Thymus (tissue), 11 donors: ENCODE measurements around the gene PRICKLE1. TPM values are rescaled to one million over a fixed set of nuclear protein-coding genes. Genes with fewer than 3 reads are reported as not detected.

Experiments
- DNase-seq, 9 donors: peaks; one replicate each; pipeline ENCODE4 v3.0.0-alpha.2; 2013; ENCODE audit warnings: low spot score in 9 of 9, low read depth in 6 of 9, missing footprints in 1 of 9
- H3K27ac ChIP-seq, 2 donors: one replicate each; pipeline ENCODE4 v1.5.1; 2013; ENCODE audit warnings: control low read depth in 1 of 2, low read depth in 1 of 2, low read length in 1 of 2, mild to moderate bottlenecking in 1 of 2, moderate library complexity in 1 of 2
- H3K27me3 ChIP-seq, 2 donors: one replicate each; pipeline ENCODE4 v1.5.1; 2013; ENCODE audit warnings: low read length in 1 of 2; ENCODE audit not compliant: control insufficient read depth in 2 of 2, insufficient read depth in 1 of 2
- H3K36me3 ChIP-seq, 2 donors: one replicate each; pipeline ENCODE4 v1.5.1; 2013; ENCODE audit warnings: low read length in 1 of 2, mild to moderate bottlenecking in 1 of 2, moderate library complexity in 1 of 2; ENCODE audit not compliant: control insufficient read depth in 2 of 2, insufficient read depth in 2 of 2
- H3K4me1 ChIP-seq, 2 donors: one replicate each; pipeline ENCODE4 v1.5.1; 2013; ENCODE audit warnings: low read length in 2 of 2; ENCODE audit not compliant: control insufficient read depth in 2 of 2, insufficient read depth in 2 of 2
- H3K4me3 ChIP-seq, 2 donors: one replicate each; pipeline ENCODE4 v1.5.1; 2013; ENCODE audit warnings: low read length in 2 of 2, control low read depth in 1 of 2, mild to moderate bottlenecking in 1 of 2
- H3K9me3 ChIP-seq, 2 donors: one replicate each; pipeline ENCODE4 v1.5.1; 2013; ENCODE audit warnings: low read length in 1 of 2, mild to moderate bottlenecking in 1 of 2; ENCODE audit not compliant: control insufficient read depth in 2 of 2, insufficient read depth in 1 of 2
- WGBS: extraction: QIAGEN DNeasy Blood & Tissue Kit; methylation state at CpG from one replicate; pipeline ENCODE4 v1.1.7; 2013; 5-methylcytosine and 5-hydroxymethylcytosine counted together
- polyA plus RNA-seq: library from polyadenylated mRNA; stranded (reverse); fragments of 200-250 nt; gene quantifications from one replicate; pipeline ENCODE4 v1.2.3, GENCODE V29; 2013
- total RNA-seq: library from RNA; stranded (reverse); fragments of 120-200 nt; gene quantifications from one replicate; pipeline ENCODE4 v1.2.4, GENCODE V29; 2013
- donor health status: healthy.

The PRICKLE1 gene
- total and polyA plus RNA-seq, 2 donors, result 1.3 to 1.4 TPM

- no peaks in the 10 kb centered on the region for H3K36me3 ChIP-seq
- DNase-seq, result no peak
- no peak overlapping the region for H3K4me3 ChIP-seq
- H3K27me3 ChIP-seq, result no peaks in the 10 kb centered on the region
- no peaks in the 10 kb centered on the region for H3K9me3 ChIP-seq
- 72% methylated on average over 6 of the region's 6 CpGs for WGBS
- no peak overlapping the region for H3K27ac ChIP-seq
- no peaks in the 10 kb centered on the region for H3K4me1 ChIP-seq
These were observed 13.9 kb upstream of the PRICKLE1 start for GRCh38 chr12:42603246-42603990.

DNA sequence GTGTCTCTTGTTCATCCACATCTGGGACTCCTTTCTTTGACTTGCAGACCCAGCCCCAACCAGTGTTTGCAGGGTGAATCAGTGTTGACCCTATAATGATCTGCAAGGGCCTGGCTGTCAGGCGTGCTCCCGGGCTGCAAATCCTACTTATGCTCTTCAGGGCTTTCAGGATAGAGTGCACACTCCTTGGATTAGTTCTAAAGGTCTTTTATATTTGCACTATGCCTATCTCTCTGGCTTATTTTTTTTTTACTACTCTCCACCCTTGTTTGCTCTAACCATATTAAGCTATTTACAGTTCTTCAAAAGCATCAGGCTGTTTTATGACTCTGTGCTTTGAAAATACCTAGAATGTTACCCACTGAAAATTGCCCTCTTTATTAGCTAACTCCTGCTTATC is 4.3 kb upstream of the PRICKLE1 start:
- WGBS, result 94% methylated on average over 2 of the region's 2 CpGs
- Histone ChIP-seq H3K36me3 (no peaks in the 10 kb centered on the region), H3K27me3 (peaks cover 19 to 36% of the 10 kb centered on the region in 2 donors), H3K4me1 (peaks cover 2 to 13% of the 10 kb centered on the region in 2 donors), H3K4me3 (no peak overlapping the region), H3K27ac (no peak overlapping the region), H3K9me3 (peaks cover 0 to 4% of the 10 kb centered on the region in 2 donors)
- DNase-seq, result no peak

DNA sequence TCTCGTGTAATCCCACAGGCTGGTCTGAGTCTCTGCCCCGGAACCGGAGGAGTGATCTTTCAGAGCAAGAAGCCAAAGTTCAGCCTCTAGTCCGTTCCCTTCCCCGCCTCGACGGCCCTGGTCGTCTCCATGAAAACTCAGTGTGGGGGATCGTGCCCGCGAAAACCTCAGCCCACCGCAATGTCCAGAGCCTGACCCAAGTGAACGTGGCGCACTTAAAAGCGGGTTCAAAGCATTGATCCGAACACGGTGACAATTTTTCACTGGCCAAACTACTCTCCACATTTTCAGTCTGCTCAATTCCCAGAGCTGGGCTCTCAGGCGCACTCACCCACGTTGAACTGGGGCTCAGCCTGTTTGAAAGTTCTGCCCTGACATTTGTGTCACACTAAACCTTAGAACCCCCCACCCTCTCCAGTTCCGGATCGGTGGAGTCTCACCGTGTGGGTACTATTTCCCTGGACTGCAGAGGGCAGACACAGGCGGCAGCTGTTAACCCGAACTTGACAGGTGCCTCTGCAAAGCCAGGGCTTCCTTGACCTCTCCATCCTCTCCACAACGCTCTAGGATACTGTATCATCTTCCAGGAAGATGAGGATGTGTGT is 886 bp upstream of the PRICKLE1 start:
- H3K4me3 ChIP-seq, result peak overlapping the region; percentile 22 to 49
- H3K27me3 ChIP-seq, result peaks cover 21 to 67% of the 10 kb centered on the region in 2 donors
- peaks cover 2 to 15% of the 10 kb centered on the region in 2 donors for H3K4me1 ChIP-seq
- no peak overlapping the region for H3K27ac ChIP-seq
- 2% methylated on average over 25 of the region's 25 CpGs for WGBS
- DNase-seq, result peak in 2 of 9 donors; percentile 4 to 34
- H3K36me3 ChIP-seq, result no peaks in the 10 kb centered on the region
- H3K9me3 ChIP-seq, result peaks cover 0 to 5% of the 10 kb centered on the region in 2 donors

GRCh38 chr12:42588524-42589464 is 752 bp downstream of the PRICKLE1 start:
- H3K27ac ChIP-seq, result no peak overlapping the region
- peaks cover 2 to 15% of the 10 kb centered on the region in 2 donors for H3K4me1 ChIP-seq
- H3K4me3 ChIP-seq, result peak overlapping the region; percentile 36 to 49
- H3K27me3 ChIP-seq, result peaks cover 21 to 72% of the 10 kb centered on the region in 2 donors
- peaks cover 0 to 5% of the 10 kb centered on the region in 2 donors for H3K9me3 ChIP-seq
- DNase-seq, result peak in 2 of 9 donors; percentile 0 to 18
- no peaks in the 10 kb centered on the region for H3K36me3 ChIP-seq
- 11% methylated on average over 52 of the region's 52 CpGs for WGBS

DNA sequence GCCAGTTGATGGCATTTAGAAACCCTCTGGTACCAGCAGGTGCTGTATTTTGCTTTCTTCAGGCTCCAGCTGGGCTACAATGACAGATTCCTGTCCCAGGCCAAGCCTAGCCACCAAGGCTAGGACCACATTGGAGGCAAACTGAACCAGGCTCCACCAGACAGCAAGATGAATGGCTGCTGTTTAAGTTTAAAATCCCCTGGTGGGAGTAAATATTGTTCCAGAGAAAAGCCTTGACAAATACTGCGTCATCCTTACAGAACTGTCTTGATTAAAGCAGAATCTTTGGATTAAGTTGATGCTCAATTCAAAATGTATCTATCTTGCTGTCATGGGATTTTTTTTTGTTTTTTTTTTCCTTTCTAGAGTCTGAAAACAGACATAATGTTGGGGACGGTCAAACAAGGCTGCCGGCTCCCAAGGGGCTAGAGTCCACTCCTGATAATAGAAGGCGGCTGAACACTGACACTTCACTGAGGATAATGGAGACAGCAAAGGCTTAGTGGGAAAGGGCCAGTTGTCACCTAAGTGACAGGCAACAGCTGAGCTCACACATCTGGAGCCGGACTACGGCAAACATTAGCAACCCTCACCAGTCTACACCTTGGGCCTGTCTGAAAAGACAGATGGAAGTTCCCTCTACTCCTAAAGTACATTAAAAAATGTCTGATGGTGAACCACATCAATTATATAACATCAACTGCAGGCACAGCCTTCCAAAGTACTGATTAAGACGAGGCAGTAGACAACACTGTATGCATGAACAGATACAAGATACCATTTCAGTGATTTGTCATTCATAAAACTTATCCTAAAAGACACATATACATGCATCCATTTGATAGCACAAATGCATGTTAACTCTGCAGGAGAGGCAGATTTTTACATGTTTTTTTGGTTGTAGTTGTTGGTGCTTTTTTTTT is 1.7 kb downstream of the PRICKLE1 start:
- H3K36me3 ChIP-seq, result no peaks in the 10 kb centered on the region
- peaks cover 0 to 5% of the 10 kb centered on the region in 2 donors for H3K9me3 ChIP-seq
- H3K27ac ChIP-seq, result no peak overlapping the region
- no peak for DNase-seq
- H3K27me3 ChIP-seq, result peaks cover 21 to 68% of the 10 kb centered on the region in 2 donors
- WGBS, result 93% methylated on average over 7 of the region's 7 CpGs
- no peak overlapping the region for H3K4me3 ChIP-seq
- H3K4me1 ChIP-seq, result peaks cover 2 to 15% of the 10 kb centered on the region in 2 donors

GRCh38 chr12:42586268-42586667 is 3.3 kb downstream of the PRICKLE1 start:
- H3K9me3 ChIP-seq, result peaks cover 0 to 5% of the 10 kb centered on the region in 2 donors
- no peak overlapping the region for H3K27ac ChIP-seq
- WGBS, result 98% methylated on average over 1 of the region's 1 CpG
- H3K4me3 ChIP-seq, result no peak overlapping the region
- no peaks in the 10 kb centered on the region for H3K36me3 ChIP-seq
- peaks cover 21 to 58% of the 10 kb centered on the region in 2 donors for H3K27me3 ChIP-seq
- H3K4me1 ChIP-seq, result peaks cover 2 to 15% of the 10 kb centered on the region in 2 donors
- no peak for DNase-seq

- 92% methylated on average over 5 of the region's 5 CpGs for WGBS
- no peak for DNase-seq
- H3K27me3 ChIP-seq, result peaks cover 19 to 53% of the 10 kb centered on the region in 2 donors
- no peak overlapping the region for H3K27ac ChIP-seq
- no peaks in the 10 kb centered on the region for H3K36me3 ChIP-seq
- H3K4me3 ChIP-seq, result no peak overlapping the region
- H3K4me1 ChIP-seq, result peaks cover 2 to 15% of the 10 kb centered on the region in 2 donors
- H3K9me3 ChIP-seq, result peaks cover 0 to 5% of the 10 kb centered on the region in 2 donors
These were observed 3.7 kb downstream of the PRICKLE1 start for GRCh38 chr12:42585841-42586216.

- no peak for DNase-seq
- Histone ChIP-seq H3K4me1 (peaks cover 2 to 12% of the 10 kb centered on the region in 2 donors), H3K4me3 (no peak overlapping the region), H3K27me3 (peaks cover 14 to 48% of the 10 kb centered on the region in 2 donors), H3K27ac (peak overlapping the region in 1 of 2 donors; percentile 38), H3K9me3 (peaks cover 0 to 5% of the 10 kb centered on the region in 2 donors), H3K36me3 (no peaks in the 10 kb centered on the region)
- 87% methylated on average over 4 of the region's 4 CpGs for WGBS
These were observed 4.2 kb downstream of the PRICKLE1 start for GRCh38 chr12:42585154-42585840.
